Neuronal stem cell (in vitro differentiated cells): ENCODE measurements around the gene WDR59.

Experiments used
- DNase-seq: peaks from one replicate; pipeline ENCODE4 v3.0.0-alpha.2; 2013; ENCODE audit warnings: low spot score
- H2AFZ ChIP-seq: one replicate; pipeline ENCODE4 v1.6.1; 2013; ENCODE audit warnings: mild to moderate bottlenecking, low read length, inconsistent platforms
- H2AK5ac ChIP-seq: 2 replicates; pipeline ENCODE4 v1.6.1; 2013; ENCODE audit warnings: low read depth, mild to moderate bottlenecking, inconsistent platforms, low read length, moderate library complexity, mixed read lengths
- H2BK120ac ChIP-seq: 2 replicates; pipeline ENCODE4 v1.6.1; 2013; ENCODE audit warnings: low read depth, mild to moderate bottlenecking, inconsistent platforms, low read length, moderate library complexity, mixed read lengths
- H2BK12ac ChIP-seq: one replicate; pipeline ENCODE4 v1.6.1; 2013; ENCODE audit warnings: low read length, inconsistent platforms
- H2BK15ac ChIP-seq: 2 replicates; pipeline ENCODE4 v1.6.1; 2013; ENCODE audit warnings: mild to moderate bottlenecking, low read length, inconsistent platforms, mixed read lengths
- H2BK5ac ChIP-seq: one replicate; pipeline ENCODE4 v1.6.1; 2013; ENCODE audit warnings: inconsistent platforms, mild to moderate bottlenecking, low read length, moderate library complexity
- H3K14ac ChIP-seq: one replicate; pipeline ENCODE4 v1.6.1; 2013; ENCODE audit warnings: low read length, inconsistent platforms
- H3K18ac ChIP-seq: 2 replicates; pipeline ENCODE4 v1.6.1; 2013; ENCODE audit warnings: low read length, inconsistent platforms
- H3K23ac ChIP-seq: 2 replicates; pipeline ENCODE4 v1.6.1; 2013; ENCODE audit warnings: low read depth, mild to moderate bottlenecking, mixed read lengths, low read length, inconsistent platforms; ENCODE audit not compliant: poor library complexity
- H3K27ac ChIP-seq: replicated peaks from 3 replicates; pipeline ENCODE4 v1.5.1; 2013; ENCODE audit warnings: low read length, inconsistent platforms
- H3K27me3 ChIP-seq, 3 experiments: 2 replicates each; pipeline ENCODE4 v1.6.1; 2013; ENCODE audit warnings: low read length in 3 of 3, mild to moderate bottlenecking in 2 of 3, inconsistent platforms in 1 of 3, low read depth in 1 of 3, mixed read lengths in 1 of 3, moderate library complexity in 1 of 3; ENCODE audit not compliant: control insufficient read depth in 3 of 3, insufficient read depth in 3 of 3
- H3K36me3 ChIP-seq, 2 donors: replicated peaks in 1 of 2; 2 replicates each; pipeline ENCODE4 v1.6.1; 2013; ENCODE audit warnings: low read length in 2 of 2; ENCODE audit not compliant: control insufficient read depth in 2 of 2, insufficient read depth in 2 of 2
- H3K4ac ChIP-seq: 2 replicates; pipeline ENCODE4 v1.6.1; 2013; ENCODE audit warnings: inconsistent platforms, mild to moderate bottlenecking, low read length, moderate library complexity
- H3K4me1 ChIP-seq, 2 donors: 1 replicate in 1 of 2; 2 replicates in 1 of 2; pipeline ENCODE4 v1.6.1; 2013; ENCODE audit warnings: low read length in 2 of 2, low read depth in 1 of 2; ENCODE audit not compliant: control insufficient read depth in 2 of 2, insufficient read depth in 1 of 2
- H3K4me2 ChIP-seq: one replicate; pipeline ENCODE4 v1.6.1; 2013; ENCODE audit warnings: mild to moderate bottlenecking, low read length, inconsistent platforms; ENCODE audit not compliant: insufficient read depth, poor library complexity, severe bottlenecking
- H3K4me3 ChIP-seq, 2 donors: 2 replicates each; pipeline ENCODE4 v1.5.1; 2013; ENCODE audit warnings: low read length in 2 of 2, mild to moderate bottlenecking in 2 of 2, inconsistent platforms in 1 of 2, moderate library complexity in 1 of 2
- H3K79me1 ChIP-seq: one replicate; pipeline ENCODE4 v1.6.1; 2013; ENCODE audit warnings: low read depth, mild to moderate bottlenecking, inconsistent platforms, low read length, moderate library complexity
- H3K9ac ChIP-seq: one replicate; pipeline ENCODE4 v1.6.1; 2013; ENCODE audit warnings: mild to moderate bottlenecking, low read depth, low read length, inconsistent platforms; ENCODE audit not compliant: poor library complexity
- H3K9me3 ChIP-seq, 2 donors: replicated peaks in 1 of 2; 2 replicates each; pipeline versions ENCODE3 to v1.6.1; 2013; ENCODE audit warnings: low read length in 2 of 2, mild to moderate bottlenecking in 2 of 2, inconsistent platforms in 1 of 2, low read depth in 1 of 2, mixed read lengths in 1 of 2, moderate library complexity in 1 of 2; ENCODE audit not compliant: control insufficient read depth in 2 of 2, insufficient read depth in 1 of 2
- H4K8ac ChIP-seq: one replicate; pipeline ENCODE4 v1.6.1; 2013; ENCODE audit warnings: low read depth, mild to moderate bottlenecking, inconsistent platforms, low read length, moderate library complexity
- H4K91ac ChIP-seq: one replicate; pipeline ENCODE4 v1.6.1; 2013; ENCODE audit warnings: low read length, low read depth, mild to moderate bottlenecking, inconsistent platforms; ENCODE audit not compliant: poor library complexity
- WGBS, 2 donors: extraction: QIAGEN DNeasy Blood & Tissue Kit; methylation state at CpG; one replicate each; pipeline ENCODE4 v1.1.7; 2013; ENCODE audit warnings: missing lambda C conversion rate in 2 of 2, mixed read lengths in 1 of 2; ENCODE audit not compliant: insufficient read length in 2 of 2, insufficient replicate concordance in 1 of 2; ENCODE audit errors: extremely low coverage in 2 of 2; 5-methylcytosine and 5-hydroxymethylcytosine counted together

WDR59 gene

DNA sequence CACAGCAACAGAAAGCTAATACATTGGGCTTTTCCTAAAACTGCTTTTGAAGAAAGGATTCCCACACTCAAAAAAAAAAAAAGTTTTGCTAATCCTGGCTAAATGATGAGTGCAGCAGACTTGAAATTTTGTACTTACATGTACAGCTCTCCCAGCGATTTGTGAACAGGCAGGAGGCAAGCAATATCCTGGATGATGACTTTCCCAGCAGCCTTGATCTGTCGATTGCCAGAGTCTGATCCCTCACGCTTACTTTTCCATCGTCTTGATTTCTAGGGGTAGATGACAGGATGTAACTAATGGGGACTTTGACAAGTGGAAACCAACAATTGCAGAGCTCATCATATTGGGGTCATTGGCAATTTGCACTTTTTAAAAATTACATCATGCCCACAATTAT is 91.4 kb downstream of the WDR59 start:
- H3K18ac ChIP-seq: no peak overlapping the region
- no peak overlapping the region for H3K14ac ChIP-seq
- no peak overlapping the region for H2BK12ac ChIP-seq

GRCh38 chr16:74892574-74893461 is 92.1 kb downstream of the WDR59 start:
- no peak overlapping the region for H2BK5ac ChIP-seq
- no peak overlapping the region for H3K4me3 ChIP-seq
- no peak overlapping the region for H2BK12ac ChIP-seq
- no peak overlapping the region for H2AFZ ChIP-seq
- no peak for DNase-seq
- H3K4me1 ChIP-seq: peaks cover 0 to 4% of the 10 kb centered on the region in 2 donors
- H3K27me3 ChIP-seq: no peaks in the 10 kb centered on the region
- no peak overlapping the region for H3K18ac ChIP-seq
- H3K4me2 ChIP-seq: no peak overlapping the region
- H3K9me3 ChIP-seq: no peaks in the 10 kb centered on the region
- H2BK15ac ChIP-seq: no peak overlapping the region
- no peak overlapping the region for H2BK120ac ChIP-seq
- no peak overlapping the region for H3K23ac ChIP-seq
- no CpG with 5 or more reads among the region's 8 CpGs for WGBS, 2 donors
- H3K79me1 ChIP-seq: no peaks in the 10 kb centered on the region
- H4K8ac ChIP-seq: no peak overlapping the region
- H3K27ac ChIP-seq: no peak overlapping the region
- no peak overlapping the region for H2AK5ac ChIP-seq
- H3K36me3 ChIP-seq: peaks cover 13 to 83% of the 10 kb centered on the region in 2 donors
- no peak overlapping the region for H3K14ac ChIP-seq
- no peak overlapping the region for H3K4ac ChIP-seq
- H4K91ac ChIP-seq: no peak overlapping the region
- H3K9ac ChIP-seq: no peak overlapping the region

More for the DNA sequence above, 91.4 kb downstream of the WDR59 start:
- H2BK15ac ChIP-seq: no peak overlapping the region
- H2BK5ac ChIP-seq: no peak overlapping the region
- peaks cover 0 to 7% of the 10 kb centered on the region in 2 donors for H3K4me1 ChIP-seq
- no peaks in the 10 kb centered on the region for H3K79me1 ChIP-seq
- no peaks in the 10 kb centered on the region for H3K9me3 ChIP-seq
- no peak overlapping the region for H3K4ac ChIP-seq
- peaks cover 13 to 82% of the 10 kb centered on the region in 2 donors for H3K36me3 ChIP-seq
- no peak overlapping the region for H3K23ac ChIP-seq
- H3K27ac ChIP-seq: no peak overlapping the region
- H3K4me2 ChIP-seq: no peak overlapping the region
- no peak overlapping the region for H3K9ac ChIP-seq
- H4K91ac ChIP-seq: no peak overlapping the region
- DNase-seq: no peak
- no peak overlapping the region for H2AK5ac ChIP-seq
- H2AFZ ChIP-seq: no peak overlapping the region
- no peak overlapping the region for H2BK120ac ChIP-seq
- WGBS, 2 donors: no CpG with 5 or more reads among the region's 4 CpGs
- H3K4me3 ChIP-seq: no peak overlapping the region
- H4K8ac ChIP-seq: no peak overlapping the region
- no peaks in the 10 kb centered on the region for H3K27me3 ChIP-seq

- no peak overlapping the region for H3K18ac ChIP-seq
- H4K8ac ChIP-seq: no peak overlapping the region
- H3K27me3 ChIP-seq: no peaks in the 10 kb centered on the region
- no peak overlapping the region for H2BK5ac ChIP-seq
- H2AK5ac ChIP-seq: no peak overlapping the region
- H3K14ac ChIP-seq: no peak overlapping the region
- H2AFZ ChIP-seq: no peak overlapping the region
- no peak overlapping the region for H3K27ac ChIP-seq
- H3K9ac ChIP-seq: no peak overlapping the region
- no peak overlapping the region for H3K4me2 ChIP-seq
- H3K4ac ChIP-seq: no peak overlapping the region
- no peak for DNase-seq
- no peak overlapping the region for H4K91ac ChIP-seq
- no peak overlapping the region for H3K23ac ChIP-seq
- H2BK15ac ChIP-seq: no peak overlapping the region
- WGBS, 2 donors: no CpG with 5 or more reads among the region's 6 CpGs
- no peak overlapping the region for H3K4me3 ChIP-seq
- no peak overlapping the region for H2BK12ac ChIP-seq
- no peaks in the 10 kb centered on the region for H3K9me3 ChIP-seq
- peaks cover 26 to 92% of the 10 kb centered on the region in 2 donors for H3K36me3 ChIP-seq
- H2BK120ac ChIP-seq: no peak overlapping the region
- H3K4me1 ChIP-seq: no peaks in the 10 kb centered on the region
- H3K79me1 ChIP-seq: no peaks in the 10 kb centered on the region
Measured at GRCh38 chr16:74888888-74889287, 96.0 kb downstream of the WDR59 start.

- H3K4me2 ChIP-seq: no peak overlapping the region
- no peak overlapping the region for H2BK120ac ChIP-seq
- H3K9me3 ChIP-seq: no peaks in the 10 kb centered on the region
- H3K79me1 ChIP-seq: no peaks in the 10 kb centered on the region
- no peak overlapping the region for H2AFZ ChIP-seq
- no peak overlapping the region for H3K14ac ChIP-seq
- H2BK5ac ChIP-seq: no peak overlapping the region
- H3K9ac ChIP-seq: no peak overlapping the region
- no peak overlapping the region for H2BK12ac ChIP-seq
- H3K4ac ChIP-seq: no peak overlapping the region
- no peak overlapping the region for H2BK15ac ChIP-seq
- no peak overlapping the region for H3K18ac ChIP-seq
- H3K27me3 ChIP-seq: no peaks in the 10 kb centered on the region
- H3K27ac ChIP-seq: no peak overlapping the region
- no peak overlapping the region for H4K91ac ChIP-seq
- DNase-seq: no peak
- H3K23ac ChIP-seq: no peak overlapping the region
- H3K4me3 ChIP-seq: no peak overlapping the region
- H2AK5ac ChIP-seq: no peak overlapping the region
- WGBS, 2 donors: no CpG with 5 or more reads among the region's 13 CpGs
- no peaks in the 10 kb centered on the region for H3K4me1 ChIP-seq
- H3K36me3 ChIP-seq: peaks cover 23 to 92% of the 10 kb centered on the region in 2 donors
- H4K8ac ChIP-seq: no peak overlapping the region
Measured at GRCh38 chr16:74888232-74888862, 96.6 kb downstream of the WDR59 start.
